Lower lobe of right lung (tissue), 2 donors: ENCODE data around the gene STK32B. TPM values are rescaled to one million over a fixed set of nuclear protein-coding genes. Genes with fewer than 3 reads are reported as not detected.

Source experiments
- ATAC-seq, 2 donors: fragments of 200-7000 bp; cut with Tn5 transposase; one replicate each; pipeline ENCODE4 v1.9.1; 2020 to 2022; ENCODE audit warnings: mild to moderate bottlenecking in 2 of 2, moderate library complexity in 2 of 2
- DNase-seq: peaks from one replicate; pipeline ENCODE4 v3.0.0-alpha.2; 2020
- H3K27ac ChIP-seq: fragments of 200-600 bp; one replicate; pipeline ENCODE4 v1.8.0; 2022
- H3K27me3 ChIP-seq: fragments of 200-600 bp; one replicate; pipeline ENCODE4 v1.8.0; 2022; ENCODE audit warnings: low read depth
- H3K36me3 ChIP-seq: fragments of 200-600 bp; one replicate; pipeline ENCODE4 v1.8.0; 2022; ENCODE audit warnings: mild to moderate bottlenecking
- H3K4me1 ChIP-seq: fragments of 200-600 bp; one replicate; pipeline ENCODE4 v1.8.0; 2022
- H3K4me3 ChIP-seq: fragments of 200-600 bp; one replicate; pipeline ENCODE4 v1.8.0; 2022; ENCODE audit warnings: mild to moderate bottlenecking
- H3K9me3 ChIP-seq: fragments of 200-600 bp; one replicate; pipeline ENCODE4 v1.8.0; 2022
- CTCF ChIP-seq: fragments of 200-600 bp; IDR thresholded peaks from one replicate; pipeline ENCODE4 v1.8.0; 2022; ENCODE audit warnings: antibody characterized with exemption, mild to moderate bottlenecking
- intact Hi-C: fragments of 100-400 bp; cut with DNase I; formaldehyde crosslinking; loops from one replicate; pipeline ENCODE4 v1.11.0; 2022
- total RNA-seq: library from RNA; stranded (reverse); fragmentation: NEBNext Ultra II Directional; extraction: Animal tissue kit (Norgen Biotek cat#: 25700); gene quantifications from one replicate; pipeline ENCODE4 v1.2.1, GENCODE V29; 2021
- donor health status: DM: no; HTN: yes; CAD: no; lungs with severe emphysema.

STK32B gene
- total RNA-seq, 1 donor from 2014 or later, result 1.3 TPM

- Histone ChIP-seq H3K4me1 (no peaks in the 10 kb centered on the region), H3K4me3 (no peak overlapping the region), H3K27ac (no peak overlapping the region), H3K9me3 (no peaks in the 10 kb centered on the region), H3K36me3 (no peaks in the 10 kb centered on the region), H3K27me3 (no peaks in the 10 kb centered on the region)
- intact Hi-C loops, result no loop called here
- DNase-seq (no peak), ATAC-seq (no peak)
- no peak for TF ChIP-seq CTCF
Measured at GRCh38 chr4:5158825-5159224, 107.5 kb downstream of the STK32B start.

- no peak overlapping the region for H3K27ac ChIP-seq
- DNase-seq (no peak), ATAC-seq (no peak)
- H3K4me1 ChIP-seq, result no peaks in the 10 kb centered on the region
- no peaks in the 10 kb centered on the region for H3K9me3 ChIP-seq
- no peaks in the 10 kb centered on the region for H3K27me3 ChIP-seq
- intact Hi-C loops, result no loop called here
- H3K36me3 ChIP-seq, result no peaks in the 10 kb centered on the region
- no peak overlapping the region for H3K4me3 ChIP-seq
- no peak for TF ChIP-seq CTCF
Measured at GRCh38 chr4:5160668-5161067, 109.4 kb downstream of the STK32B start.

- intact Hi-C loops, result no loop called here
- H3K36me3 ChIP-seq, result no peaks in the 10 kb centered on the region
- H3K9me3 ChIP-seq, result no peaks in the 10 kb centered on the region
- no peak for TF ChIP-seq CTCF
- H3K4me3 ChIP-seq, result no peak overlapping the region
- no peaks in the 10 kb centered on the region for H3K4me1 ChIP-seq
- DNase-seq (no peak), ATAC-seq (no peak)
- H3K27ac ChIP-seq, result no peak overlapping the region
- no peaks in the 10 kb centered on the region for H3K27me3 ChIP-seq
Measured at GRCh38 chr4:5162909-5163508, 111.7 kb downstream of the STK32B start.

- Histone ChIP-seq H3K36me3 (no peaks in the 10 kb centered on the region), H3K4me3 (no peak overlapping the region), H3K4me1 (no peaks in the 10 kb centered on the region), H3K27me3 (no peaks in the 10 kb centered on the region), H3K27ac (no peak overlapping the region), H3K9me3 (no peaks in the 10 kb centered on the region)
- no peak for ATAC-seq
- intact Hi-C loops, result no loop called here
- no peak for DNase-seq
- TF ChIP-seq CTCF, result no peak
Measured at GRCh38 chr4:5164221-5164912, 113.1 kb downstream of the STK32B start.

- H3K36me3 ChIP-seq, result no peaks in the 10 kb centered on the region
- intact Hi-C loops, result no loop called here
- no peak overlapping the region for H3K4me3 ChIP-seq
- DNase-seq, result no peak
- TF ChIP-seq CTCF, result no peak
- ATAC-seq, result no peak
- H3K4me1 ChIP-seq, result no peaks in the 10 kb centered on the region
- no peaks in the 10 kb centered on the region for H3K27me3 ChIP-seq
- no peak overlapping the region for H3K27ac ChIP-seq
- H3K9me3 ChIP-seq, result no peaks in the 10 kb centered on the region
Measured at GRCh38 chr4:5165420-5166369, 114.4 kb downstream of the STK32B start.
